CD4-positive, alpha-beta memory T cell (primary cell): Measurements from ENCODE around the gene GRIA4. TPM values are rescaled to one million over a fixed set of nuclear protein-coding genes. Genes with fewer than 3 reads are reported as not detected.

ENCODE experiments used
- CTCF ChIA-PET: fragments of 350-600 bp; sonication (Branson Sonifier 250); formaldehyde crosslinking; loops from one replicate; lab custom pipeline; 2021; ENCODE audit warnings: inconsistent platforms; ENCODE audit not compliant: partially characterized antibody; lab: Charles Lee
- POLR2A ChIA-PET: fragments of 350-600 bp; sonication (Branson Sonifier 250); formaldehyde crosslinking; loops from one replicate; lab custom pipeline; 2021; ENCODE audit not compliant: partially characterized antibody; lab: Charles Lee
- DNase-seq, 5 donors: peaks; one replicate each; pipeline versions ENCODE4 v3.0.0 to v3.0.0-alpha.2; 2020 to 2022; ENCODE audit warnings: mixed read lengths in 1 of 5
- H3K27ac ChIP-seq: one replicate; pipeline ENCODE4 v1.7.0; 2013; ENCODE audit warnings: low read depth, low read length
- H3K27me3 ChIP-seq: 2 replicates; pipeline ENCODE4 v1.7.0; 2013; ENCODE audit warnings: mild to moderate bottlenecking, low read length, moderate library complexity; ENCODE audit not compliant: insufficient read depth
- H3K36me3 ChIP-seq: 2 replicates; pipeline ENCODE4 v1.7.0; 2013; ENCODE audit warnings: mild to moderate bottlenecking, low read length, moderate library complexity; ENCODE audit not compliant: insufficient read depth
- H3K4me1 ChIP-seq: 2 replicates; pipeline ENCODE4 v1.7.0; 2013; ENCODE audit warnings: mild to moderate bottlenecking, low read length, moderate library complexity; ENCODE audit not compliant: insufficient read depth
- H3K4me3 ChIP-seq, 2 donors: one replicate each; pipeline ENCODE4 v1.7.0; 2013; ENCODE audit warnings: low read length in 2 of 2, mild to moderate bottlenecking in 1 of 2
- H3K9me3 ChIP-seq, 2 donors: one replicate each; pipeline ENCODE4 v1.7.0; 2013; ENCODE audit warnings: low read length in 2 of 2, control low read depth in 1 of 2; ENCODE audit not compliant: control insufficient read depth in 1 of 2
- H3K27ac Mint-ChIP-seq, 7 donors: one replicate each; pipeline ENCODE4 v1.8.0; 2020 to 2021; ENCODE audit warnings: mixed read lengths in 7 of 7, mild to moderate bottlenecking in 6 of 7, inconsistent platforms in 3 of 7, moderate library complexity in 3 of 7
- H3K27me3 Mint-ChIP-seq, 2 donors: one replicate each; pipeline ENCODE4 v1.8.0; 2020 to 2021; ENCODE audit warnings: mixed read lengths in 2 of 2
- H3K36me3 Mint-ChIP-seq, 2 donors: one replicate each; pipeline ENCODE4 v1.8.0; 2020 to 2021; ENCODE audit warnings: mixed read lengths in 2 of 2, inconsistent platforms in 1 of 2, mild to moderate bottlenecking in 1 of 2
- H3K4me1 Mint-ChIP-seq, 4 donors: one replicate each; pipeline ENCODE4 v1.8.0; 2020 to 2021; ENCODE audit warnings: mixed read lengths in 4 of 4, mild to moderate bottlenecking in 1 of 4
- H3K4me3 Mint-ChIP-seq, 8 donors: one replicate each; pipeline ENCODE4 v1.8.0; 2020 to 2021; ENCODE audit warnings: mixed read lengths in 8 of 8, mild to moderate bottlenecking in 7 of 8, moderate library complexity in 6 of 8, inconsistent platforms in 3 of 8
- H3K9me3 Mint-ChIP-seq, 8 donors: one replicate each; pipeline ENCODE4 v1.8.0; 2020 to 2021; ENCODE audit warnings: mixed read lengths in 8 of 8, mild to moderate bottlenecking in 5 of 8, inconsistent platforms in 3 of 8, moderate library complexity in 1 of 8
- intact Hi-C: fragments of 100-400 bp; cut with micrococcal nuclease; formaldehyde crosslinking; loops from one replicate; pipeline ENCODE4 v1.15.1; 2023
- polyA plus RNA-seq, 2 donors: library from polyadenylated mRNA; unstranded; fragments of 300-500 nt; fragmentation: Illumina TruSeq; gene quantifications; one replicate each; pipeline ENCODE4 v1.2.3, GENCODE V29; 2021
- total RNA-seq, 2 experiments: library from RNA; stranded (reverse); gene quantifications; one replicate each; pipeline ENCODE4 v1.2.3, GENCODE V29; 2021

Gene GRIA4
- total and polyA plus RNA-seq, 4 experiments from 2014 or later: not detected

GRCh38 chr11:105953886-105954285, 344.0 kb downstream of the GRIA4 start:
- DNase-seq: no peak
- Mint-ChIP-seq H3K4me3 (no peak overlapping the region), H3K9me3 (peaks cover 0 to 23% (median 4%) of the 10 kb centered on the region in 8 donors), H3K36me3 (no peaks in the 10 kb centered on the region), H3K27me3 (peaks cover 0 to 1% of the 10 kb centered on the region in 2 donors), H3K27ac (no peak overlapping the region), H3K4me1 (no peaks in the 10 kb centered on the region)
- CTCF ChIA-PET: no interaction called here
- Histone ChIP-seq H3K27ac (no peak overlapping the region), H3K27me3 (no peaks in the 10 kb centered on the region), H3K4me1 (no peaks in the 10 kb centered on the region), H3K9me3 (no peaks in the 10 kb centered on the region), H3K36me3 (no peaks in the 10 kb centered on the region), H3K4me3 (no peak overlapping the region)
- POLR2A ChIA-PET: no interaction called here
- intact Hi-C loops: no loop called here

- H3K4me1 Mint-ChIP-seq: no peaks in the 10 kb centered on the region
- H3K27ac ChIP-seq: no peak overlapping the region
- intact Hi-C loops: no loop called here
- H3K4me3 Mint-ChIP-seq: no peak overlapping the region
- no peaks in the 10 kb centered on the region for H3K4me1 ChIP-seq
- ChIA-PET CTCF (no interaction called here), POLR2A (no interaction called here)
- peaks cover 0 to 25% (median 10%) of the 10 kb centered on the region in 8 donors for H3K9me3 Mint-ChIP-seq
- no peaks in the 10 kb centered on the region for H3K27me3 ChIP-seq
- no peak for DNase-seq
- peaks cover 0 to 4% of the 10 kb centered on the region in 2 donors for H3K36me3 Mint-ChIP-seq
- H3K4me3 ChIP-seq: no peak overlapping the region
- H3K27me3 Mint-ChIP-seq: peaks cover 0 to 5% of the 10 kb centered on the region in 2 donors
- no peaks in the 10 kb centered on the region for H3K36me3 ChIP-seq
- H3K27ac Mint-ChIP-seq: no peak overlapping the region
- no peaks in the 10 kb centered on the region for H3K9me3 ChIP-seq
Measured at GRCh38 chr11:105960252-105961245, 350.7 kb downstream of the GRIA4 start.

GRCh38 chr11:105968021-105968697, 358.3 kb downstream of the GRIA4 start:
- Mint-ChIP-seq H3K36me3 (no peaks in the 10 kb centered on the region), H3K9me3 (no peaks in the 10 kb centered on the region), H3K27me3 (peaks cover 0 to 2% of the 10 kb centered on the region in 2 donors), H3K27ac (peak overlapping the region in 1 of 7 donors; percentile 77), H3K4me3 (no peak overlapping the region), H3K4me1 (no peaks in the 10 kb centered on the region)
- H3K4me3 ChIP-seq: no peak overlapping the region
- ChIA-PET POLR2A (no interaction called here), CTCF (no interaction called here)
- H3K27me3 ChIP-seq: no peaks in the 10 kb centered on the region
- H3K36me3 ChIP-seq: no peaks in the 10 kb centered on the region
- no peak for DNase-seq
- no peaks in the 10 kb centered on the region for H3K9me3 ChIP-seq
- intact Hi-C loops: no loop called here
- H3K4me1 ChIP-seq: no peaks in the 10 kb centered on the region
- no peak overlapping the region for H3K27ac ChIP-seq

- no peaks in the 10 kb centered on the region for H3K36me3 Mint-ChIP-seq
- ChIA-PET POLR2A (no interaction called here), CTCF (no interaction called here)
- H3K9me3 ChIP-seq: no peaks in the 10 kb centered on the region
- H3K27ac ChIP-seq: no peak overlapping the region
- H3K27me3 ChIP-seq: no peaks in the 10 kb centered on the region
- no peaks in the 10 kb centered on the region for H3K4me1 ChIP-seq
- no peaks in the 10 kb centered on the region for H3K36me3 ChIP-seq
- no peak overlapping the region for H3K27ac Mint-ChIP-seq
- DNase-seq: no peak
- no peaks in the 10 kb centered on the region for H3K9me3 Mint-ChIP-seq
- H3K4me1 Mint-ChIP-seq: no peaks in the 10 kb centered on the region
- H3K4me3 ChIP-seq: no peak overlapping the region
- intact Hi-C loops: no loop called here
- no peak overlapping the region for H3K4me3 Mint-ChIP-seq
- H3K27me3 Mint-ChIP-seq: peaks cover 0 to 2% of the 10 kb centered on the region in 2 donors
Measured at GRCh38 chr11:105969756-105970155, 359.9 kb downstream of the GRIA4 start.

GRCh38 chr11:105975128-105975527, 365.3 kb downstream of the GRIA4 start:
- intact Hi-C loops: no loop called here
- CTCF ChIA-PET: no interaction called here

GRCh38 chr11:105979997-105980703, 370.3 kb downstream of the GRIA4 start:
- no peak overlapping the region for H3K27ac Mint-ChIP-seq

More at GRCh38 chr11:105975128-105975527, 365.3 kb downstream of the GRIA4 start:
- H3K4me1 ChIP-seq: no peaks in the 10 kb centered on the region
- H3K9me3 Mint-ChIP-seq: no peaks in the 10 kb centered on the region
- POLR2A ChIA-PET: no interaction called here
- H3K4me3 ChIP-seq: no peak overlapping the region
- no peak overlapping the region for H3K4me3 Mint-ChIP-seq
- no peak overlapping the region for H3K27ac Mint-ChIP-seq
- no peaks in the 10 kb centered on the region for H3K27me3 Mint-ChIP-seq
- no peaks in the 10 kb centered on the region for H3K36me3 Mint-ChIP-seq
- H3K27ac ChIP-seq: no peak overlapping the region
- no peaks in the 10 kb centered on the region for H3K36me3 ChIP-seq
- H3K9me3 ChIP-seq: no peaks in the 10 kb centered on the region
- H3K27me3 ChIP-seq: no peaks in the 10 kb centered on the region
- H3K4me1 Mint-ChIP-seq: no peaks in the 10 kb centered on the region
- DNase-seq: no peak

GRCh38 chr11:105986554-105986953, 376.7 kb downstream of the GRIA4 start:
- Histone ChIP-seq H3K9me3 (no peaks in the 10 kb centered on the region), H3K4me1 (no peaks in the 10 kb centered on the region), H3K27ac (no peak overlapping the region), H3K36me3 (no peaks in the 10 kb centered on the region), H3K27me3 (no peaks in the 10 kb centered on the region), H3K4me3 (no peak overlapping the region)
- Mint-ChIP-seq H3K27me3 (no peaks in the 10 kb centered on the region), H3K4me1 (no peaks in the 10 kb centered on the region), H3K36me3 (peaks cover 0 to under 1% of the 10 kb centered on the region in 2 donors), H3K27ac (no peak overlapping the region), H3K4me3 (no peak overlapping the region), H3K9me3 (peaks cover 0 to 2% (median 0%) of the 10 kb centered on the region in 8 donors)
- POLR2A ChIA-PET: no interaction called here
- no peak for DNase-seq
- CTCF ChIA-PET: no interaction called here
- intact Hi-C loops: no loop called here

More at GRCh38 chr11:105979997-105980703, 370.3 kb downstream of the GRIA4 start:
- Histone ChIP-seq H3K9me3 (no peaks in the 10 kb centered on the region), H3K27me3 (no peaks in the 10 kb centered on the region), H3K36me3 (no peaks in the 10 kb centered on the region), H3K27ac (no peak overlapping the region), H3K4me3 (no peak overlapping the region), H3K4me1 (no peaks in the 10 kb centered on the region)
- POLR2A ChIA-PET: interaction anchor here (0.6 kb wide), 1 partner anchor 1876 kb away, joined by 3 read pairs; no protein-coding TSS in a partner anchor
- peaks cover 0 to 4% (median 0%) of the 10 kb centered on the region in 8 donors for H3K9me3 Mint-ChIP-seq
- intact Hi-C loops: no loop called here
- CTCF ChIA-PET: no interaction called here
- no peak overlapping the region for H3K4me3 Mint-ChIP-seq
- H3K27me3 Mint-ChIP-seq: no peaks in the 10 kb centered on the region
- H3K36me3 Mint-ChIP-seq: no peaks in the 10 kb centered on the region
- DNase-seq: no peak
- no peaks in the 10 kb centered on the region for H3K4me1 Mint-ChIP-seq
